ENCODE measurements around the gene KCTD19. TPM values are rescaled to one million over a fixed set of nuclear protein-coding genes. Genes with fewer than 3 reads are reported as not detected.

Gene KCTD19
- polyA plus RNA-seq, 1 experiment, result 0.25 TPM

- ChIA-PET POLR2A (interaction anchor here (0.6 kb wide), 1 partner anchor 81 kb away, joined by 5 read pairs; no protein-coding TSS in a partner anchor), CTCF (no interaction called here)
- Histone ChIP-seq H3K9me3 (ENCODE audit: control insufficient read depth, insufficient read depth, low read length) (no peaks in the 10 kb centered on the region; the same call in 1 of the 2 replicates), H3K27ac (ENCODE audit: low read depth, low read length) (no peak overlapping the region), H3K4me3 (ENCODE audit: low read depth, low read length) (no peak overlapping the region), H3K27me3 (ENCODE audit: control insufficient read depth, insufficient read depth, low read length) (no peaks in the 10 kb centered on the region)
- no peak for TF ChIP-seq CTCF (IDR thresholded peaks at IDR 0.05; ENCODE audit: low read depth, low read length)
- DNase-seq (ENCODE audit: low read depth, low spot score), result no peak
These were observed 68.2 kb downstream of the KCTD19 start for GRCh38 chr16:67258161-67258835.

- no peak overlapping the region for H3K4me3 ChIP-seq (ENCODE audit: low read depth, low read length)
- DNase-seq (ENCODE audit: low read depth, low spot score), result no peak
- ChIA-PET POLR2A (no interaction called here), CTCF (no interaction called here)
- H3K9me3 ChIP-seq (ENCODE audit: control insufficient read depth, insufficient read depth, low read length), result no peaks in the 10 kb centered on the region; the same call in 1 of the 2 replicates
- H3K27ac ChIP-seq (ENCODE audit: low read depth, low read length), result no peak overlapping the region
- no peaks in the 10 kb centered on the region for H3K27me3 ChIP-seq (ENCODE audit: control insufficient read depth, insufficient read depth, low read length)
- no peak for TF ChIP-seq CTCF (IDR thresholded peaks at IDR 0.05; ENCODE audit: low read depth, low read length)
These were observed 68.9 kb downstream of the KCTD19 start for GRCh38 chr16:67257486-67258160.

DNA sequence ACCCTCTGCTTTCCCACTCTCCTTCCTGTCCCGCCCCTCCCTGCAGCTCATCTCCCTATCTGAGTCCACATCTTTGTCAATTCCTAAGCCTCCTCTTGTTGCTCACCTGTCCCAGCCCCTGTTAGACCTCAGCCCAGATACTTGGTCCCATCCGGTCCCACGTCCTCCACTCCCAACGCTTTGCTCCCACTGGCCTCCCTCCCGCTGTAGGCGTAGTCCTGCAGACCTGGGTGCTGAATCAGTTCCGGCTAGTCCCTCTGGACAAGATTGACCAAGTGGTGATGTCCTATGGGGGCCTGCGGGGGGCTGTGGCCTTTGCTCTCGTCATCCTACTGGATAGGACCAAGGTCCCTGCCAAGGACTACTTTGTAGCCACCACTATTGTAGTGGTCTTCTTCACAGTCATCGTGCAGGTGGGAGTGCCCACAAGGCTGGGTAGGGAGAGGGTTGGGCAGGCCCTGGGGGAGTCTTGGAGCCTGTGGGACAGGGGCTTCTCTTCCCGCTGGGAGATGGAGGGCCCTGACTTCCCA is 69.8 kb downstream of the KCTD19 start:
- CTCF ChIA-PET, result no interaction called here
- DNase-seq (ENCODE audit: low read depth, low spot score), result no peak
- POLR2A ChIA-PET, result no interaction called here

GRCh38 chr16:67255553-67256221 is 70.9 kb downstream of the KCTD19 start:
- no peak for DNase-seq (ENCODE audit: low read depth, low spot score)

More for the DNA sequence above, 69.8 kb downstream of the KCTD19 start:
- Histone ChIP-seq H3K27ac (ENCODE audit: low read depth, low read length) (no peak overlapping the region), H3K27me3 (ENCODE audit: control insufficient read depth, insufficient read depth, low read length) (no peaks in the 10 kb centered on the region), H3K4me3 (ENCODE audit: low read depth, low read length) (no peak overlapping the region), H3K9me3 (ENCODE audit: control insufficient read depth, insufficient read depth, low read length) (no peaks in the 10 kb centered on the region; the same call in 1 of the 2 replicates)
- no peak for TF ChIP-seq CTCF (IDR thresholded peaks at IDR 0.05; ENCODE audit: low read depth, low read length)

More at GRCh38 chr16:67255553-67256221, 70.9 kb downstream of the KCTD19 start:
- ChIA-PET POLR2A (no interaction called here), CTCF (interaction anchor here (1.1 kb wide), 1 partner anchor 210 kb away, joined by 3 read pairs; no protein-coding TSS in a partner anchor)
- no peak overlapping the region for H3K4me3 ChIP-seq (ENCODE audit: low read depth, low read length)
- TF ChIP-seq CTCF (IDR thresholded peaks at IDR 0.05; ENCODE audit: low read depth, low read length), result no peak
- no peak overlapping the region for H3K27ac ChIP-seq (ENCODE audit: low read depth, low read length)
- no peaks in the 10 kb centered on the region; the same call in 1 of the 2 replicates for H3K9me3 ChIP-seq (ENCODE audit: control insufficient read depth, insufficient read depth, low read length)
- no peaks in the 10 kb centered on the region for H3K27me3 ChIP-seq (ENCODE audit: control insufficient read depth, insufficient read depth, low read length)

Data from AG04450 (cell line).